Esophagus squamous epithelium (tissue), 5 donors: ENCODE results near the gene ERN1. TPM values are rescaled to one million over a fixed set of nuclear protein-coding genes. Genes with fewer than 3 reads are reported as not detected.

ENCODE experiments used
- DNase-seq: peaks from one replicate; lab custom pipeline; 2025; lab: John Stamatoyannopoulos, UW
- H3K27ac ChIP-seq, 4 donors: fragments of 200-600 bp; sonication (generic); one replicate each; pipeline ENCODE4 v1.5.1; 2016 to 2019; ENCODE audit warnings: mild to moderate bottlenecking in 1 of 4
- H3K27me3 ChIP-seq, 4 donors: fragments of 200-600 bp; sonication (generic); 1 replicate in 3 of 4; 2 replicates in 1 of 4; pipeline versions ENCODE4 v1.5.1 to v1.6.0; 2017 to 2021; ENCODE audit warnings: antibody characterized with exemption in 1 of 4
- H3K36me3 ChIP-seq, 3 donors: fragments of 200-600 bp; sonication (generic); one replicate each; pipeline ENCODE4 v1.5.1; 2016 to 2019
- H3K4me1 ChIP-seq, 3 donors: fragments of 200-600 bp; sonication (generic); one replicate each; pipeline ENCODE4 v1.5.1; 2017 to 2019
- H3K4me3 ChIP-seq, 4 donors: fragments of 200-600 bp; sonication (generic); 1 replicate in 3 of 4; 2 replicates in 1 of 4; pipeline ENCODE4 v1.5.1; 2016 to 2019; ENCODE audit warnings: mild to moderate bottlenecking in 2 of 4, moderate library complexity in 1 of 4
- H3K9me3 ChIP-seq, 3 donors: fragments of 200-600 bp; sonication (generic); one replicate each; pipeline ENCODE4 v1.5.1; 2016 to 2019
- POLR2A ChIP-seq, 4 donors: fragments of 450-650 bp; IDR thresholded peaks; one replicate each; pipeline ENCODE4 v1.6.1; 2017; ENCODE audit warnings: antibody characterized with exemption in 4 of 4, mild to moderate bottlenecking in 4 of 4, moderate library complexity in 3 of 4
- WGBS, 2 donors: methylation state at CpG; one replicate each; pipeline ENCODE4 v1.1.5; 2018; 5-methylcytosine and 5-hydroxymethylcytosine counted together
- intact Hi-C: fragments of 100-400 bp; cut with DNase I; formaldehyde crosslinking; loops from one replicate; pipeline ENCODE4 v1.15.0; 2022
- total RNA-seq, 4 donors: library from RNA; depleted of rRNA; stranded (reverse); fragments of >200 nt; gene quantifications; one replicate each; pipeline ENCODE4 v1.1.0, GENCODE V29; 2016
- TF ChIP-seq, protein P1 (sequence below), 6 experiments: fragments of 450-650 bp in 4 of 6; fragments of 200-600 bp in 2 of 6; sonication (generic) in 2 of 6; IDR thresholded peaks; one replicate each; pipeline ENCODE4 v1.5.1; 2016 to 2019; ENCODE audit warnings: antibody characterized with exemption in 6 of 6, mild to moderate bottlenecking in 4 of 6, moderate library complexity in 4 of 6
- donor health status: DM: yes; HTN: yes; CAD: no.

Gene ERN1
- total RNA-seq, 4 donors from 2014 or later, result 9.2 to 19.1 (median 15.1) TPM

DNA sequence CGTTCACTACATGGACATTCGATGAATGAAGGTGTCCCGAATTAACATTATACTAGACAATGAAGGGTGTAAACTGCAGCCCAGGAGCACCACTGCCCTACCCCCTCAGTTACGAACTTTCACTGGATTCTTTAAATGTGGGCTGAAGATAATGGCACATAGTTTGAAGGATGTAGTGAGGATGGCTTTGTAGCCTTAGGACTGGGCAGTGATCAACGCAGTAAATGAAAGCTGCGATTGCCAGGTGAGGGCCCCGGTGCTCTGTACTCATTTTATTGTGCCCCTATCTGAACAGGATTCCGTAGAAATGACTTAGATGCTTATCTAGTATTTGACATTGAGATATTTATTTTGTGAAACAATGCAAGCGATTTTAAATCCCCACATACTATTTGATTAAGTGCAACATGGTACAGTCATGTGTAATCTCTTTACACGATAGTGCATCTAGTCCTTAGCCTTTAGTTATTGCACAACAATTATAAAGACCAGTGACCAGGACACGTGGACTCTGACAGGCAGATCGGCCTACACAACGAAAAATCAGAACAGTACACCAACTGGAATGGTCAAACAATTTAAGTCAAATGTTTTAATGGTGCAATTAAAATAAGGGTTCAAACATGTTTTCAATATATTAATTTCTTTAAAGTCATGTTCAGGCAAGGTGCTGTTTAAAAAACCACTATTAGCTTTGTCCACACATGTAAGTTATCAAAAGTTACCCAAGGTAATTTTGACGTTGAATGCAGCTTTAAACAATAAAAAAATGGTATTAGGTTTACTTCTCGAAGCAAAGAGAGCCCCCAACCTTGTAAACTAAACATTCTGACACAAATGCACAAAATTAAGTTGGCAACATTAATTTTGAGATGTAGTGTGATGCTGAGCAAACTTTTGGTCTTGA, 17.4 kb upstream of the ERN1 start:
- Histone ChIP-seq H3K9me3 (no peaks in the 10 kb centered on the region), H3K27me3 (no peaks in the 10 kb centered on the region), H3K4me1 (peaks cover 6 to 36% (median 9%) of the 10 kb centered on the region in 3 donors), H3K36me3 (peaks cover 0 to 44% (median 0%) of the 10 kb centered on the region in 3 donors), H3K27ac (peak overlapping the region; percentile 96 to 99 (median 98)), H3K4me3 (peak overlapping the region; percentile 79 to 92 (median 90))
- intact Hi-C loops, result loop anchor here (5.0 kb wide), 1 partner anchor 135 kb away; no protein-coding TSS in a partner anchor
- 23 to 24% methylated on average over 15 of the region's 15 CpGs for WGBS, 2 donors
- TF ChIP-seq, protein P1, sequence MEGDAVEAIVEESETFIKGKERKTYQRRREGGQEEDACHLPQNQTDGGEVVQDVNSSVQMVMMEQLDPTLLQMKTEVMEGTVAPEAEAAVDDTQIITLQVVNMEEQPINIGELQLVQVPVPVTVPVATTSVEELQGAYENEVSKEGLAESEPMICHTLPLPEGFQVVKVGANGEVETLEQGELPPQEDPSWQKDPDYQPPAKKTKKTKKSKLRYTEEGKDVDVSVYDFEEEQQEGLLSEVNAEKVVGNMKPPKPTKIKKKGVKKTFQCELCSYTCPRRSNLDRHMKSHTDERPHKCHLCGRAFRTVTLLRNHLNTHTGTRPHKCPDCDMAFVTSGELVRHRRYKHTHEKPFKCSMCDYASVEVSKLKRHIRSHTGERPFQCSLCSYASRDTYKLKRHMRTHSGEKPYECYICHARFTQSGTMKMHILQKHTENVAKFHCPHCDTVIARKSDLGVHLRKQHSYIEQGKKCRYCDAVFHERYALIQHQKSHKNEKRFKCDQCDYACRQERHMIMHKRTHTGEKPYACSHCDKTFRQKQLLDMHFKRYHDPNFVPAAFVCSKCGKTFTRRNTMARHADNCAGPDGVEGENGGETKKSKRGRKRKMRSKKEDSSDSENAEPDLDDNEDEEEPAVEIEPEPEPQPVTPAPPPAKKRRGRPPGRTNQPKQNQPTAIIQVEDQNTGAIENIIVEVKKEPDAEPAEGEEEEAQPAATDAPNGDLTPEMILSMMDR (IDR thresholded peaks at IDR 0.05), result no peak
- TF ChIP-seq POLR2A (IDR thresholded peaks at IDR 0.05), result no peak
- DNase-seq, result no peak

DNA sequence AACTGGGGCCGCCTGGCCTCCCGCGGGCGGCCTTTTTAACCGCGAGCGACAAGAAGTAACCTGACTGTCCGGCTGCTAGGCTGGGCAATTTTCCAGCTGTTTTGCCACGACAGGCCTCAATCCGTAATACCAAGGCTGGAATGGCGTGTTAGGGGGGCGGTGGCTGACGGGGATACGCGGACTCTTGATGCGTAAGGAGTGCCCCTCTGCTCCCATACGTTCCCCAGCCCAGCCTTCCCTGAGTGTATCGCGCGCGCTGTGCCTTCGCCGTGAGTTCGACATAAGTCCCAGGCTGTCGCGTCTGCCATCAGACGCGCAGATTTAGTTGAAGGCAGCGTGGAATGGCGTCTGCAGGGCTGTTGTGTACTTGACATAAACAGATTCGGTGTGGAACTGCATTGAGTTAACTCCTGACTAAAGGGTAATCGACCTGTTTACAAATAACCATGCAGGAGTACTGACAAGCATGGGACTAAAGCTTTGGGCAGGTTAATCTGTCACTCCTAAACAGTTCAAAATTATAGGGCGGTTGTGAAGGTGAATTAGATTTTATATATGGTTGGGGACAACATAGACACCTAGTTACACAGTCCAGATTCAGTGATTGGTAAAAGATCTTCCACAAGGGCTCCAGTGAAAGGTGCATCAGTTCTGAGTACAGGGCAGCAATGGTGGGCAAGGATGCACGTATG, 16.6 kb upstream of the ERN1 start:
- Histone ChIP-seq H3K4me1 (peaks cover 6 to 36% (median 9%) of the 10 kb centered on the region in 3 donors), H3K27ac (peak overlapping the region; percentile 96 to 99 (median 98)), H3K27me3 (no peaks in the 10 kb centered on the region), H3K36me3 (peaks cover 0 to 36% (median 0%) of the 10 kb centered on the region in 3 donors), H3K9me3 (no peaks in the 10 kb centered on the region), H3K4me3 (peak overlapping the region; percentile 79 to 92 (median 90))
- intact Hi-C loops, result loop anchor here (5.0 kb wide), 1 partner anchor 136 kb away; no protein-coding TSS in a partner anchor
- TF ChIP-seq POLR2A (IDR thresholded peaks at IDR 0.05), result no peak
- TF ChIP-seq, protein P1 (IDR thresholded peaks at IDR 0.05), result no peak
- DNase-seq, result no peak
- 5 to 14% methylated on average over 4 to 15 of the region's 34 CpGs for WGBS, 2 donors

DNA sequence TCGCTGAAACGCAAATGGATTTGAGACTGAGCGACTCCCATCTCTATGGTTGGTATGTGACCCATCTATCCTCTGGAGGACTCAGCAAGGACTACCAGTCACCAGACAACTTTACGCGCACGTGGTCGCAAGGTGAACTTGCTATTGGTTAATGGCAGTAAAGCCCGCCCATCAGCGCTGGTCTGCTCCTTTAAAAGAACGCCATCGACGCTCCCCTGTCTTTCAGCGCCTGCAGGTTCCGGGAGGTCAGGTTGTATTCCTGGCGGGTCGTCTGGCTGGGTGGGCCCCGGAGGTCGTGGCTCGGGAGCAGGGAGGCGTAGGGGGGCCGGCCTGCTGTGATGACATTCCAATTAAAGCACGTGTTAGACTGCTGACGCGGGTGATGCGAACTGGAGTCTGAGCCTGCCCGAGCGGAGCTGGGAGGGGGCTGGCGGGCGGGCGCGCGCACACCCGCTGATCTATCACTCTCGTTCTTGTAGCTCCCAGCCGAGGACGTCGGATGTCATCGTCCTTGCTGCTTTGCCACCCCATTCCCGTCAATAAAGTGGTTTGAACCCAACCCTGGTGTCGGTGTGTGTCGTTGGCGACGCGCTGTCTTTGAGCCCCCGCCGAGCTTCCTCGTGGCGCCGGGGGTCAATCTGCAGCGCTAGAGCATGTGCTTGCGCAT, 15.9 kb upstream of the ERN1 start:
- no peaks in the 10 kb centered on the region for H3K27me3 ChIP-seq
- TF ChIP-seq POLR2A (IDR thresholded peaks at IDR 0.05), result peak in 3 of 4 donors; percentile 89 to 99 (median 98)
- TF ChIP-seq, protein P1 (IDR thresholded peaks at IDR 0.05), result peak in 1 of 6 experiments; percentile 16
- intact Hi-C loops, result loop anchor here (5.0 kb wide), 1 partner anchor 136 kb away; no protein-coding TSS in a partner anchor

DNA sequence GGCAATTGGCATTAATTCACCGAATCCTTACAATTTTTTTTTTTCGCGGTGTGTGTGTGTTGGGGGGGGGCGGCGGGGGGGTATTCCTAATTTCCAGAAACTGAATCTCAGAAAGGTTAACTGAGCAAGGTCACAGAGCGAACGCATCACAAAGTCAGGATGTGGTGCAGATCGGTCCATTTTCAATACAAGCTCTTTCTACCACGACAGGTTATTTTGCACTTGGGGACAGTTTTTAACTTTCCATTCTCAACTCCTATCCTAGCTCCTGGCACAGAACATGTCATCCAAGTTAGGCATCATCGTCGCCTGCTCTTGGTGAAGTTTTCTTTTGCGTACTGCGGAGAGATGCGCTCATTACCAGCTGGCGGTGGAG, 15.4 kb upstream of the ERN1 start:
- TF ChIP-seq, protein P1 (IDR thresholded peaks at IDR 0.05), result no peak
- no peak for TF ChIP-seq POLR2A (IDR thresholded peaks at IDR 0.05)
- intact Hi-C loops, result loop anchor here (5.0 kb wide), 1 partner anchor 137 kb away; no protein-coding TSS in a partner anchor
- peaks cover 0 to 24% (median 0%) of the 10 kb centered on the region in 3 donors for H3K36me3 ChIP-seq
- H3K27me3 ChIP-seq, result no peaks in the 10 kb centered on the region
- WGBS, 2 donors, result 0 to 1% methylated on average over 11 to 14 of the region's 15 CpGs
- H3K27ac ChIP-seq, result peak overlapping the region; percentile 96 to 99 (median 98)
- H3K9me3 ChIP-seq, result no peaks in the 10 kb centered on the region
- H3K4me3 ChIP-seq, result peak overlapping the region; percentile 79 to 92 (median 90)
- DNase-seq, result no peak
- peaks cover 6 to 32% (median 9%) of the 10 kb centered on the region in 3 donors for H3K4me1 ChIP-seq

More for the DNA sequence above, 15.9 kb upstream of the ERN1 start:
- Histone ChIP-seq H3K27ac (peak overlapping the region; percentile 96 to 99 (median 98)), H3K36me3 (peaks cover 0 to 29% (median 0%) of the 10 kb centered on the region in 3 donors), H3K9me3 (no peaks in the 10 kb centered on the region), H3K4me3 (peak overlapping the region; percentile 79 to 92 (median 90)), H3K4me1 (peaks cover 6 to 36% (median 9%) of the 10 kb centered on the region in 3 donors)
- peak; percentile 89 for DNase-seq
- whole genome bisulfite sequencing, 2 donors, result 0% methylated on average over 11 to 38 of the region's 51 CpGs
